ENCODE data around the gene LIN37.

The LIN37 gene, protein sequence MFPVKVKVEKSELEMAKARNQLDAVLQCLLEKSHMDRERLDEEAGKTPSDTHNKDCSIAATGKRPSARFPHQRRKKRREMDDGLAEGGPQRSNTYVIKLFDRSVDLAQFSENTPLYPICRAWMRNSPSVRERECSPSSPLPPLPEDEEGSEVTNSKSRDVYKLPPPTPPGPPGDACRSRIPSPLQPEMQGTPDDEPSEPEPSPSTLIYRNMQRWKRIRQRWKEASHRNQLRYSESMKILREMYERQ

DNA sequence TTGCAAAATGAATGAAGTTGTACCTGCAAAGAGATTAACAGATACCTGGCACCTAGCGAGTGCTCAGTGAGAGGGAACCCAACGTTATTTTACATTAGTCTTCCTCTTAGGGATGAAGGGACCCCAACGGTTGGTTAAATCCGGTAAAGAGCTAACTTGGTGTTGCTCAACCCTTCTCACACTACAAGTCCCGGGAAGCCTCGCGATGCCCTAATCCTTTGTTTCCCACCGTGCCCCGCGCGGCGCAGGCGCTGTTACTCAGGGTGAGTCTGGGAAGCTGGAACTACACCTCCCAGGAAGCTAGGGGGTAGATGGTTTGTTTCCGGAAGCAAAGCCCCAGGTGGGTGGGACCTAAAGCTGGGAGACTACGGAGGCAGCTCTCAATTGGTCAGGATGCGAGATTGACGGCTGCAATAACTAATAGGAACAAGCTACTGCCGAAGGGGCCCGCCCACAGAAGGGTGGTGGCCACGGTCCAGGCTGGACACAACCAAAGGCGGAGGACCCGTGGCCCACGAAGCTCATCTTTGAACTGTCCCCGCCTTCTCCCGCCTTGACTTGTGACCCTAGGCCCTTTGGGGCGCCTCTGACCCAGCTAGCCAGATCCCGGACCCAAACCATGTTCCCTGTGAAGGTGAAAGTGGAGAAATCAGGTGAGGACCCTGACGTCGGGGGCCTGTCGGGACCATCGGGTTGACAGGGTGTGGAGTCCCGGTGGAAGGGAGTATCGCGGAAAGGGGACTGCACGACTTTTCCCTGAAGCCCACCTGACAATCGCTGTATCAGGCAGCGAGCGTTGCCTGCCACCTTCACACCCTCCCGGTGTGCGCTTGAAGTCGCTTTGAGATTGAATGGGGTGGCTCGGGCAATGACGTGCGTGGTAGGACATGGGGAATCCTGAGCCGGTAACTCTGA, at the start of gene LIN37:
Gene LIN37, plus strand, starts transcription at position 471 of the 915 bp plus-strand sequence. Its CDS starts 149 bp downstream, at position 620.
- peak; percentile 95 to 100 (median 99) for DNase-seq

DNA sequence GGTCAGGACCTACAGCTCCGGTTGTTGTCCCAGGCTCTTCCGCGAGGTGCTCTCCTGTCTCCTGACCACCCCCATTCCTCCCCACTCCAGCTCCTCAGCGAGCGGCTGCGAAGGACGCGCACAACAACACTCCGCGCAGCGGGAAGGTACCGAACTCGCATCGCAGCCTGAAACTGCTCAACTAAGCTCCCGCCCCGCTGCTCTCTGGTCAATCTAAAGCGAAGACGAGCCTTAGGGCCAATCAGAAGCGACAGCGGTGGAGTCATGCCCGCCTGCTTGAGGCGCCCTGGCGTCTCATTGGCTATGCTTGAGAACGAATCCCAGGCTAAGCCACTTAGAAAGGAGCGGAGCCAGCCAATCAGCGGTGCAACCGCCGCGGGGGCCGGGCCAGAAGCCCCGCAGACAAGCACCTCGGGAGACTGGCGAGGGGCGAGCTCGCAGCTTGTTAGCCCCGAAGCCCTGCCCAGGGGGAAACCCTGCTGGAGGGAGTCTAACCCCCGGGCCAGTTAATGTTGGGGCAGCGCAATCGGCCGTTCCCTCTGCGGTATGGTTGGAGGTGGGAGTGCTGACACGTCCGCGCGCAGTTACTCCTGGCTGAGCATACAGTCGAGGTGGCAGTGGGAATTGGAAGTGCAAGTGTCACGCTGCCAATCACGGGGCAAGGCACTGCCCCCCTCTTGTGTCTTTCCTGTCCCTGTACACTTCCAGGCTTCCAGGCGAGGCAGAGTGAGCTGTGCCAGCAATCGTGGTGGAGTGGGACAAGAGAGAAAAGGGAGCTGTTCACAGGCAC, 46.0 kb upstream of the LIN37 start:
- DNase-seq = peak; percentile 67 to 99 (median 96)

DNA sequence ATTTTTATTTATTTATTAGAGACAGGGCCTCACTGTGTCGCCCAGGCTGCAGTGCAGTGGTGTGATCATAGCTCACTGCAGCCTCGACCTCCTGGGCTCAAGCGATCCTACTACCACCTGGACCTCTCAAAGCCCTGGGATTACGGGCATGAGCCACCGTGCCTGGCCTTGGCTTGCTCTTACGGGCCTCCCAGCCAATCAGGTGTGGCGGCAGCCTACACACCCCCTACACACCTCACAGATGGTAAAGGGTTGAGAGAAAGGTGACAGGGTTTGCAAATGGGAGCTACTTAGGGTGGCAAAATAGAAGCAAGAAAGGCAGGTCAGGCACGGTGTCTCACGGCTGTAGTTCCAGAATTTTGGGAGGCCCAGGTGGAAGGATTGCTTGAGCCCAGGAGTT, 45.0 kb upstream of the LIN37 start:
- DNase-seq = no peak

DNA sequence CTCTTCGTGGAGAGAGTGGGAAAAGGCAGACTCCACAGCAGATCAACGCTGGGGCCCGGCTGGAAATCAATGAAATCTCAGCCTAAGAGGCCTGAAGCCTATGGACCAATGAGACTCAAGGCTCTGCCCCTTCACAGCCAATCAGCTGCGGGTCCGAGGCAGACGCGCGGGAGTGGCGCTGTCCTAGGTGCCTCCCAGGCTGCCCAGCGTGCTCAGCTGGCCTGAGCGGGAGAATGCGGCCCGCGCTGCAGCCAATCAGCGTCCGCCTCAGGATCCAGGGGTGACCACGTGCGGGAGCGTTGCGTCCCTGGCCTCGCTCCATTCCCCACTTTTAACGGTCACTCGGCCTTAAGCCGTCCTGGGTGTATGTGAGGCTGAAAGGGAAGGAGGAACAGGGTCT, 44.2 kb upstream of the LIN37 start, which contains the start of gene ZBTB32:
Gene ZBTB32, plus strand, starts transcription at position 341 of the 400 bp plus-strand sequence. CDS start 10,069 bp downstream, outside the sequence.
- peak in 2 of 58 donors; percentile 10 to 14 for DNase-seq

DNA sequence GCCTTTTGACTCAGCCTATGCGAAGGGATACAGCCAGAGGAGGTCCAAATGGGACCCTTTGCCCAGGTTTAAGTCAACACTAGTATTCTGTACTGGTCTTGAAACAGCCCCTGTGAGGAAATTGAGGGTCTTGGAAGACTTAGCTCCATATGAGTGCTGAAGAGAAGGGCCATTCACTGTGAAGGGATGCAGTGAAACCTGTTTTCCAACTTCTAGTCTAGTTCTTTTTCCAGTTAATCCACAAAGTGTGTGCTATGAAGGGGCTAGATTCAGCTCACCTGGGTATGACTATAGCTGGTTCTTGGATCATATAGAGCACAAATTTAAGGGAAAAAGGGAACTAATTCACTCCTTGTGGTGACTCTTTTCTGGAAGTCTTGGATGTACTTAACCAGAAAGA, 40.0 kb upstream of the LIN37 start:
- no peak for DNase-seq

DNA sequence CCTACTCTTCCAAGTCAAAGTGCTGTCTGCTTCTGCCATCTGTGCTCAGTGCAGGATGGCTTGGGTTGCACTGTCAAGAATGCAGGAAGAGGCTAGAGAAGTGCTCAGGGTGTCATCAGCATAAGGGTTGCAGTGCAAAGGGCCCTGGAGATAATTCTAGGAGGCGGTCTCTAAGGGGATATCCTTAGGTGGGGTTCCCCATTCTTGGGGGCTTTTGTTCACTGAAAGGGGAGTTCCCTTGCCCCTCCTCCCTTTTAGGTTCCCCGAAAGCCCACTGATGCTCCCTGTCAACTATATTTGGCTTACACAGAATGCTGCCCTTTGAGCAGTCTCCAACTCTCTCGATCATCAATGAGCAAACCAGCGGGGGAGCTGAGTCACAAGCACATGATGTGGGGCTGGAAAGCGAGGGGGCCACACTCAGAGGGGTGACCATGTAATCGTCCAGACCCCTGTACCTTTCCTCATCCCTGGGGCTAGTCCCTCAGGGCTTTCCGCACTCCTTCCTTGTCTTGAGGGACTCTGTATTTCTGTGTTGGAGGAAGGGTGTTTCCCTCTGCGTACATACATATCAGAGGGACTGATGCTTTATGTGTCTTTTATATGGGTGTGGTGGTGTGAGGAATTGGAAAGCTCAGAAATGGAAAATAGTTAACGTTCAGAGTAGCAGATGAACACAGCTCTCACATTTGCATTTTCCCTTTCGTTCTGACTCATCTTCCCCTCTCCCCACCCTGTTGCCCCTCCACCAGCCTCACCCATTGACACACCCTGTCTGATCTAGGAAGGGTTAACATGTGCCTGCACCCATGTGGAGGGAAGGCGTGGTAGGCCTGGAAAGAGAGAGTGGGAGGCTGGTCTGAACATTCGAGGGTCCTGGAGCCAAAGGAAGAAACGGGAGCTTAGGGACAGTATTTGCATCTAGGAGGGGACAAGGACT, 37.3 kb upstream of the LIN37 start:
- no peak for DNase-seq

DNA sequence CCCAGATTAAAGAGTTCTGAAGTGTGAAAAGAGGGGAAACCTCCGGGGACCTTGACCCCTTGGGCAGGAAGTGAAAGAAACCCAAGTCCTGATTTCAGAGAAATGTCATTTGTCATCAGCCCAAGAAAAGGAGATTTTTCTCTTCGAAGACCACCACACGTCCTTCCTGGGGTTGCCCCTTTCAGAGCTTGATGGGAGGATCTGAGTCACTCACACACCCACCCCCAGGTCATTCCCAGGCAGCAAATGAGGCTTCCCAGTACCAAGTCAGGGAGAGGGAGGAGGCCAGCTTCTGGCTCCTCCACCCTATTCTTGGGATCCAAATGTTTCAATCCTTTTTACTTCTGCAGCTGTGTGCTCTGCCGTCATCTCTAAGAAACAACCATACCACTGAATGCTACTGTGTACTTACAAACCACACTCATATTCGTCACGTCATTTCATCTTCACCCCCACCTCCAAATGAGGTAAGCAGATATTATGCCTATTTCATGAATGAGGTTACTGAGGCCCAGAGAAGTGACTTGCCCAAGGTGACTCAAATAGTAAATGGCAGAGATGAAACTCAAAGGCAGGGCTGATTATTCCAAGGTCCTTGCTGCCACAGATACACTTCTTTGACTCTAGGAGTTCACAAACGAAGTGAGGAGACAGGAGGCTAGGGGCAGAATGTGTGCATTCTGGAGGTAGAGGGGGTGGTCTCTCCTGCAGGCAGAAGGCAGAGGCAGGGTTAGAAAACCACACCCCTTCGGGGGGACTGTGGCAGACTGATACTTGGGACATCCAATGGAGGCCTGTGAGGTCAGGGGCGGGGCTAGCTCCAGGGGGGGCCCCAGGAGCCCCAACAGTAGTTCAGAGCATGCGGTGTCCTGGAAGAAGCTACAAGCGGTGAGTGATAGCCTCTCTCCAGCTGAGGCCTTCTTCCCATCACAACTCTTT, 35.5 kb upstream of the LIN37 start:
- DNase-seq = no peak

DNA sequence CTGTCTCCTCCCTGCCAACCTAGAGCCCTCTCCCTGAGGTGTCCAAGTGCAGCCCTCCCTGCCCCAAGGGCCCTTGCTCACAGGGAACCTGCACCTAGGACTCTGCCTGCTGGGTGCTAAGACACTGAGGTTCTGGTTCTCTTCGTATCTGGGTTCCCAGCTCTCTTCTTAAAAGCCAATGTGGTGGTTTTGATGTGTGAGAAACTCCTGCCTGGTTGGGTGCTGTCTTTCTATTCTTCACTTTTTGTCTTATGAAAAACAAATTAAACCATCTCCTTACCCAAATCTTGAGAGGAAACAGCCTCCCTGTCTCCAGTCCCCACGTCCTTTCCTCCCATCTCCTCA, 34.9 kb upstream of the LIN37 start:
- DNase-seq = no peak

DNA sequence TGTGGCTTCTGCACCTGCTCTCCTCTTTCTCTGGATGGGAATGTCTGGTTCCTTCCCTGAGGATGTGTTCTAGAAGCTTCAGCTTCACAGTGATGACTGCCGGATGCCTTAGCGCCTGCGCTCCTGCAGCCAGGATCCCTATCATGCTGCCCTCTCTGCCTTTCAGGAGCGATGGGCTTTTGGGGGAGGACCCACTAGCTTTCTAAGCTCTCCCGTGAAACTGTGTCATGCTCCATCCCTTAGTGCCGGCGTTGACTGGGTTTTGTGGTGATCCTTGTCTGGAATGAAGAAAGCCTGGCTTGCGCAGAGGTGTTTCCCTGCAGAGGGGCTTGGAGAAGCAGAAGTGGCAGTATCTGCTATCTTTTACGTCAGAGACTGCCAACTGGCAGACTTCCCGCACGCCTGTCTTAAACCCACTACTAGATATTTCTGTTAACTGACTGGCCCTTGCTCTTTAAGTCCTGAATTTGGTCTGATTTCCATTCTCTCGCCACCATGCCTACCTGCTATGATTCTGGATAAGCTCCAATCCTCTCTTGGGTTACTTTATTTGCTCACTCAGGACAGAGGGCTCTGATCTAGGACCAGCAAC, 34.4 kb upstream of the LIN37 start:
- no peak for DNase-seq

DNA sequence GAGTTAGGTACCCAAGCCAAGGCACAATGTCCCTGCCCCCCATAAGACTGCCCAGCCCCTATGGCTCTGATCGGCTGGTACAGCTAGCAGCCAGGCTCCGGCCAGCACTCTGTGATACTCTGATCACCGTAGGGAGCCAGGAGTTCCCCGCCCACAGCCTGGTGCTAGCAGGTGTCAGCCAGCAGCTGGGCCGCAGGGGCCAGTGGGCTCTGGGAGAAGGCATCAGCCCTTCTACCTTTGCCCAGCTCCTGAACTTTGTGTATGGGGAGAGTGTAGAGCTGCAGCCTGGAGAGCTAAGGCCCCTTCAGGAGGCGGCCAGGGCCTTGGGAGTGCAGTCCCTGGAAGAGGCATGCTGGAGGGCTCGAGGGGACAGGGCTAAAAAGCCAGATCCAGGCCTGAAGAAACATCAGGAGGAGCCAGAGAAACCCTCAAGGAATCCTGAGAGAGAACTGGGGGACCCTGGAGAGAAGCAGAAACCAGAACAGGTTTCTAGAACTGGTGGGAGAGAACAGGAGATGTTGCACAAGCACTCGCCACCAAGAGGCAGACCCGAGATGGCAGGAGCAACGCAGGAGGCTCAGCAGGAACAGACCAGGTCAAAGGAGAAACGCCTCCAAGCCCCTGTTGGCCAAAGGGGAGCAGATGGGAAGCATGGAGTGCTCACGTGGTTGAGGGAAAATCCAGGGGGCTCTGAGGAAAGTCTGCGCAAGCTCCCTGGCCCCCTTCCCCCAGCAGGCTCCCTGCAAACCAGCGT, 33.6 kb upstream of the LIN37 start:
- DNase-seq = no peak

DNA sequence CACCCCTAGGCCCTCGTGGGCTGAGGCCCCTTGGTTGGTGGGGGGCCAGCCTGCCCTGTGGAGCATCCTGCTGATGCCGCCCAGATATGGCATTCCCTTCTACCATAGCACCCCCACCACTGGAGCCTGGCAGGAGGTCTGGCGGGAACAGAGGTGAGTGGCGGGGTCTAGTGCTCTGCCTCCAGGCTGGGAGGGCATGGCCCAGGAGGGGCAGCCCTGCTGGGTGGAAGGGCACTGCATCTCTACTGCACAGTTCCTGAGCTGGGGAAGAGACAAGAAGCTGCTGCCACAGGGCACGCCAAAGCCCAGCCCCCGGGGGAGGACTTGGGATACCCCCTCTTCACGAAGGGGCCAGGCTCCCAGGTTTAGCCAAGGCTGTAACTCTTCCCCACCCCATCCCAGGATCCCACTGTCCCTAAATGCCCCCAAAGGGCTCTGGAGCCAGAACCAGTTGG, 33.0 kb upstream of the LIN37 start:
- DNase-seq = no peak

DNA sequence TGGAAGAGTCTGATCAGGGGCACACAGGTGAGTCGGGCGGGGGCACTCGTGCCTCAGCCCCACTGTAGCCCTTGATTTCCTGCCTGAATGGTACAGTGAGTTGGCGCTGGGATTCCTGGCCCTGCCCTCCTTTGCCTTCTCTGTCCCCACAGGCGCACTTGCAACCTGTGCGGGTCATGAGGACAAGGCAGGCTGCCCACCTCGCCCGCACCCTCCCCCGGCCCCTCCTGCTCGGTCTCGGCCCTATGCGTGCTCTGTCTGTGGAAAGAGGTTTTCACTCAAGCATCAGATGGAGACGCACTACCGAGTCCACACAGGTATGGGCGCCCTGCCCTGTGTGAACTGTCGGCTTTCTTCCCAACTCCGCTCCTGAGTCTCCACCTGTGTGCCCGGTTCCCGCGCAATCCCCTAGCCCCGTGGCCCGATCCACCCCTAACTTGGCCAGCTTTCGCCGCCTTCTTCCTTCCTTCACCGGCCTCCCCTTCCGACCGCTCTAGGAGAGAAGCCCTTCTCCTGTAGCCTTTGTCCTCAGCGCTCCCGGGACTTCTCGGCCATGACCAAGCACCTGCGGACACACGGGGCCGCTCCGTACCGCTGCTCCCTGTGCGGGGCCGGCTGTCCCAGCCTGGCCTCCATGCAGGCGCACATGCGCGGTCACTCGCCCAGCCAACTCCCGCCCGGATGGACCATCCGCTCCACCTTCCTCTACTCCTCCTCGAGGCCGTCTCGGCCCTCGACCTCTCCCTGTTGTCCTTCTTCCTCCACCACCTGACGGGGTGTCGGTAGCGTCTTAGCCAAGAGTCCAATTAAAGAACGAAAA, 32.2 kb upstream of the LIN37 start:
- peak in 37 of 58 donors; percentile 25 to 83 (median 69) for DNase-seq

DNA sequence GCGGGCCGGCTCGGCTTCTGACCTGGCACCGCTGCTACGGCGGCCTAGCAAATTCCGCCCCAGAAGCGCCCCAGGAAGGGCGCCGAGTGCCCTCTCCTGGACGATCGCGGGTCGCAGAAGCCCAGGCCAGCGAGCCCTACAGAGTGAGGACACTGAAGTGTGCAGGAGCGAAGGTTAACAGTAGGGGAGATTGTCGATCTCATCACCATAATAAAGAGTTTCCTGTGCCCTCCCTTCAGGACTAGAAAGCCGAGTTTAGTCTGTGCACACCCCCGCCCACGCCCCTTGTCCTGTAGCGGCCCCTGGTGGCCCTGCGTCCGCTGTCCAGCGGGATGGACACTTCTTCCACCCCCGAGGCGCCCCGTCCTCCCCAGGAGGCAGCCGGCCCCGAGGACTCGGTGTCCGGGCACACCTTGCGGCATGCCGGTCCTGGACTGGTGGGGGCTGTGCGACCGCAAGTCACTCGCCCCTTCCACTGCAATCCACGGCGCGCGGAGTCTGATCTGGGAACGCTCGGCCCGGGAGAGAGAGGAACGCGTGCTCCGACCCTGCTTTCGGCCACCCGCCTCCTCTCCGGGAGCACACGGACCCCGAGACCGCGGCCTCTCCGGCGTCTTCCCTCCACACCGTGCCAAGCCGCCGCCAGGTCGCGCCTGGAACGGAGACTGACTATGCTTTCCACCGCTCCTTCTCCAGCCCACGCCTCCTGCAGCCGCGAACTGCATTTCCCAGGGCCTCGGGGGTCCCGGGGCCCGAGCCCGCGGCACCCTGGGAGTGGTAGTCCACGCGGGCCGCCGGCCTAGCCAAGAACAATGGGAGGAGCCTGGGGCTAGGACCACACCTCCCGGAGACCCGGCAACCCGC, 31.3 kb upstream of the LIN37 start:
- DNase-seq = peak; percentile 60 to 96 (median 89)

DNA sequence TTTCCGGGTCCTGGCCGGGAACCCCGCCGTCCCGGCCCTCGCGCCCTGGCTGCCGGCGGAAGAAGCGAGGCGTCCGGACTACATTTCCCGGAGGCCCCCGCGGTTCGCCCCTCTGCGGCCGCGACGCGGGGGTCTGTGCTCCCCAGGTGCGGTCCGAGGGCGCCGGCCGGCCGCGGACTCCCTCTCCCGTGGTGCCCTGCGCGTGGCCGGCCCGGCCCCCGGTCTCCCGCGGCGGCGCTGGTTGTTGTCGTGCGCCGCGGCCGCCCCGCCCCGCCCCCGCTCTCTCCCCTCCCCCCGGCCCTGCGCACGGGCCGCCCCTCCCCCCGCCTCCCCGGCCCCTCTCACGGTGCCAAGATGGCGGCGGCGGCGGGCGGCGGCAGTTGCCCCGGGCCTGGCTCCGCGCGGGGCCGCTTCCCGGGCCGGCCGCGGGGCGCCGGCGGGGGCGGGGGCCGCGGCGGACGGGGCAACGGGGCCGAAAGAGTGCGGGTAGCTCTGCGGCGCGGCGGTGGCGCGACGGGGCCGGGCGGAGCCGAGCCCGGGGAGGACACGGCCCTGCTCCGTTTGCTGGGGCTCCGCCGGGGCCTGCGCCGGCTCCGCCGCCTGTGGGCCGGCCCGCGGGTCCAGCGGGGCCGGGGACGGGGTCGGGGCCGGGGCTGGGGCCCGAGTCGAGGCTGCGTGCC, 30.6 kb upstream of the LIN37 start, which contains the start of gene KMT2B:
Gene KMT2B, plus strand, starts transcription at position 339 of the 680 bp plus-strand sequence. Its CDS starts 16 bp downstream, at position 355.
- DNase-seq = peak in 24 of 58 donors; percentile 73 to 96 (median 93)

DNA sequence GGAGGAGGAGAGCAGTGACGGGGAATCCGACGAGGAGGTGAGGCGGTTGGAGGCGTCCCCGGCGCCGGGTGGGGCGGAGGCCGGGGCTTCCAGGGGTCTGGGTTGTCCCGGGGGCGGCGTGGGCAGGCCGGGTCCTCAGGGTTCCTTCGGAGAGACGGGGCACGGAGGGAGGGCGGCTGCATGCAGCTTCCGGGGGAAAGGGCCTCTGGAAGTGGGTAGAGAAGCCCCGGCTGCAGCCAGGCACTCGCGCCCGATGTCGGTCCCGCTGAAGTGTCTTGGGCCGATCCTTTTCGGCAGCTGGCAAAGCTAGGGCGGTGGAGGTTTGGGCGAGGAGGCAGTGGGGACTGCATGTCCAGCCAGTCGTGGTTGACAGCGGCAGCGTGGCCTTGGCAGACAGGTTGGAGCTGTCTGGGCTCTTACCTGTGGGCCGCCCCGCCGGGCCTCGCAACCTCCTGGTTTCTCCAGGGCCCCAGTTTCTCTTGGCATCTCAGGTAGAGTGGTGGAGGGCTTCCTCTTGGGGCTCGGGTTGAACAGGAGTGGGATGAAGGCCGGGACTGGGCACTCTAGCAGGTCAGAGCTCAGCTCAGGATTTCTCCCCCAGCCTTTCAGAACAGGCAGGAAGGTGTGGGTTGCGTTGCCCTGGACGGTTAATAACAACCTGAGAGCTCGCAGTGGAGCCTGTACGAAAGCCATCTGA, 29.9 kb upstream of the LIN37 start:
- DNase-seq = peak in 17 of 58 donors; percentile 4 to 53 (median 25)
